DMS79 treated with DMSO at 0.1 percent for 48 hours (cell line): ENCODE results near the gene RGS6.

Source experiments
- DNase-seq: peaks from one replicate; lab custom pipeline; 2025; lab: John Stamatoyannopoulos, UW

RGS6 gene

GRCh38 chr14:72014486-72014885 is 82.3 kb downstream of the RGS6 start:
- no peak for DNase-seq

- DNase-seq = no peak
Observed at GRCh38 chr14:72017290-72017689, 85.1 kb downstream of the RGS6 start.

DNA sequence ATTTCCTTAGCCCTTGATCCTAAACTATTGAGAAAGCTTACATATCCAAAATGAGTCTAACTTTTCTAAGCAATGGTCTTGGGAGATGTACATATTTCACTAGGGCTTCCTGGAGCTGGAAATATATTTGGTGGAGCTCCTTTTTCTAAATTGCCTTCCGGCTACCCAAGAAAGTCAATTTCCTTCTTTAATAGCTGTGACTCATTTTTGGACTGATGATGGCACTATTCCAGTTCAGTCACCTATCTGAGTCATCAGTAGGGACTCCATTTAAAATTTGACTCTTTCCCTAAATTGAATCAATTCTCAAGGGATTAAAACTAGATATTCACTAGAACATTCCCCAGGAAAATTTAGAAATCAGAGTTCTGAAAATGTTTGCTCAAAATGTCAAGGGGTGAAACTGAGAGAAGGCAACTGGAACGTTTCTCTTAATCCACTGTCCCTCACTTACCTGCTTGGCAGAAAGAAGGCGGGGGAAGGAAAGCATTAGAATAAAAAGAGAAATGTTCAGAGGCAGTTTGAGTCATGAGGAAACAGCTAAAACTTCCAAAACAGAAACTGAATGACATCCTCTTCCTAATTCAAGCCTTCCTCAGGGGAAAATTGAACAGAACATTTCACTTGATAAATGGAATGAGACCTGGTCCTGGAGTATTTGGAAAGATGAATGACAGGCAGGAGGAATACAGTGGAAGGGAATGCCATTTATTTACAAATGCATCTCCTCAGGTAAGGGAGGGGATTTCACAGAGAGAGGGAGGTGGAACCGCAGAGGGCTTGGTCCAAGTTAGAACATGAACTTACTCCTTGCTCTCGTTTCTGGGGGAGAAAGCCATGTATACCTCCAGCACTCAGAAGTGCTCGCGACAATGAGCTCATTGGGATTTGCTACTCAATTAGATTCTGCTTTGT is 91.2 kb downstream of the RGS6 start:
- DNase-seq = no peak

- no peak for DNase-seq
Observed at GRCh38 chr14:72024043-72024407, 91.8 kb downstream of the RGS6 start.

- no peak for DNase-seq
Observed at GRCh38 chr14:72024504-72024903, 92.3 kb downstream of the RGS6 start.

DNA sequence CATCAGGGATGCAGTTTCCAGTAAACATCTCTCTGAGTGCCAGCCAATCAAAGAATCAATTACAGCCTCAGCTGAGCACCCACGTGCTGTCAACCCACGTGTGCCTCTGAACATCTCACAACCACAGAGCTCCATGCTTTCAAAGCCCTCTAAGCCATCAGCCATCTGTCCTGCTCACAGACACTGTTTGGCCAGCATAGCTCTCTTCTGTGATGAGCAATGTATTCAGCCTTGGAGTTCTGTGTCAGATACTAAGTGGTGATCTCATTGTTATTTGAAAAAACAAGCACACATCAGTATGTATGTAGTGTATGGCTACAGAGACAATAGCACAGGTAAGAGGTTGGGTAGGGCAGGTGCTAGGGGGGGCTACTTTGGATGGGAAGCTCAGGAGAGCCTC is 94.3 kb downstream of the RGS6 start:
- DNase-seq = no peak

- no peak for DNase-seq
Observed at GRCh38 chr14:72027061-72027460, 94.8 kb downstream of the RGS6 start.

DNA sequence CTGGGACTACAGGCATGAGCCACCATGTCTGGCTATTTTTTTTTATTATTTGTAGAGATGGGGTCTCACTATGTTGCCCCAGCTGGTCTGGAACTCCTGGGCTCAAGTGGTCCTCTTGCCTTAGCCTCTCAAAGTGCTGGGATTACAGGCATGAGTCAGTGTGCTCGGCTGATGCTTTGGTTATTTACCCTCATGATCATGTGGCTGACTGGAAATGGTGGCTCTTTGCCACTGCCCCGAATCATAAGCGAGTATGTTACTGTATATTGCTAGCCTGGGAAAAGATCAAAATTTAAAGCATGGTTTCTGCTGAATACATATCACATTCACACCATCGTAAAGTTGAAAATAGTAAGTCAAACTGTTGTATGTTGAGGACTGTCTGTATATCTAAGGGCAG is 101.1 kb downstream of the RGS6 start:
- DNase-seq = no peak

DNA sequence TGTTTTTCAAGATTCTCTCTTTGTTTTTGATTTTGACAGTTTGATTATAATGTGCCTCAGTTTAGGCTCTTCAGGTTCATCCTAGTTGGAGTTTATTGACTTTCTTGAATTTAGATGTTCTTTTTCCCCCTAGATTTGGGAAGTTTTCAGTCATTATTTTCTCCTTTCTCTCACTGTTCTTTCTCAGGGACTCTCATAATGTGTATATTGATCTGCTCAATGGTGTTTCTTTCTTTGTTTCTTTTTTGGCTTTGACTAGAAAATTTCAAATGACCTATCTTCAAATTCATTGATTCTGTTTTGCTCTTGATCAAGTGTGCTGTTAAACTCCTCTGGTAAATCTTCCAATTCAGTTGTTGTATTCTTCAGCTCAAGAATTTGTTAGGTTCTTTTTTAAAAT is 108.3 kb downstream of the RGS6 start:
- DNase-seq = no peak

GRCh38 chr14:72045271-72045670 is 113.0 kb downstream of the RGS6 start:
- no peak for DNase-seq

GRCh38 chr14:72045885-72046284 is 113.7 kb downstream of the RGS6 start:
- DNase-seq = no peak

GRCh38 chr14:72049462-72049861 is 117.2 kb downstream of the RGS6 start:
- no peak for DNase-seq

GRCh38 chr14:72052356-72052755 is 120.1 kb downstream of the RGS6 start:
- DNase-seq = no peak

GRCh38 chr14:72053651-72054050 is 121.4 kb downstream of the RGS6 start:
- DNase-seq = no peak

DNA sequence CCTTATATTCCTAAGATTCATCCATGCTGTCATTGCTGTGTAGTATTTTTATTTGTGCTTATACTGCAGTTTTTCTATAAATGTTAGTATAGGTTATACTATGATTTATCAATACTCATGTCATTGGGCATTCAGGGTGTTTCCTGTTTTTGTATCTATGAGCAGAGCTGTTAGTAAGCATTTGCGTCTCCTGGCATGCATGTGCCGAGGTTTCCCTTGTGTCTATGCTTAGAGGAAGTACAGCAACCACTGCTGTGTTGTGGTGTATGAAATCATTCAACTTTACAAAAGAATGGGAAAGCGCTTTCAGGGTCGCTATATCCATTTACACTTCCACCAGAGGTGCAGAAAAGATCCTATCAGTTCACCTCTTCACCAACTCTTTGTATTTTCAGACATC is 122.7 kb downstream of the RGS6 start:
- no peak for DNase-seq

DNA sequence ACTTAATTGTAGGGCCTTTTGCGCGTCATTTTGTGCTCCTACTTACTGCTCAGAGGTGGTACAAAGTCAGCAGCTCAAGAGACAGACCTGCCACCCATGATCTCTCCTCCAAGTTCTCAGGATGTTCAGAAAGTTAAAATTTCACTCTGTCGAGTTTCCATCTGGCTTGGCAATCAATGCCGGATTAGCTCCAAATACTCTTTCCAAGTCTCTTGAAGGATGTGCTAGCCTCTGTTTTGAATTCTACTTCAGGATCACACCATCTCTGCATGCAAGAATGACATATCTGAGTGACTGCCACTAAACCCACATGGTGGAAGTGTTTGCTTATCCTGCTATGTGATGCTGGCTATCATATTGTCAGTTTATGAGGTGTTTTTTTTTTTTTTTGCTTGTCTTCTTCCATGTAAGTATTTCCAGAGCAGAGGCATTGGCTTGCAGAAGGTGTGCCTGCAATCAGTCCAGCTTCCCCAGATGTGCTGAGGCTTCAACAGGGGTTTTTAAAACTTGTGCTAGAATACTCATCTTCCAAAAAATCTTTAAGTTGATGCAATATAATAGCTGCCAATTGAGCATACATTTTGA is 125.6 kb downstream of the RGS6 start:
- no peak for DNase-seq

GRCh38 chr14:72060460-72060859 is 128.2 kb downstream of the RGS6 start:
- DNase-seq = no peak

DNA sequence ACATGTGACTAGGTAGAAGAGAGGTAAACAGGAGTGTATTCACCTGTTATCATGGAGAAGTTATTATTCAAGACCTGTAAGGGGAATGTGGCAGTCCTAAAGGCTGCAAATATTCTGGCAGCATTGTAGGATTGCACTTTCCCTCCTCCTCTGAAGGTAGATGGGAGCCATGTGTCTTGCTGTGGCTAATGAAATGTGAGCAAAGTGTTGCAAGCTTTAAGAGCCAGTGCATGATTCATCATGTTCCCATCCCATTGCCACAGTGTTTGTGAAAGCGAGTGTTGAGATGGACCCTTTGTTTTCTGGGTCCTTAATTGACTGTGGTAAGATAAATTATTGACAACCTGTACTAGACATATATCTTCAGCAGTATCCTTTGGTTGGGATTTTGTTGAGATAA is 128.7 kb downstream of the RGS6 start:
- DNase-seq = no peak

DNA sequence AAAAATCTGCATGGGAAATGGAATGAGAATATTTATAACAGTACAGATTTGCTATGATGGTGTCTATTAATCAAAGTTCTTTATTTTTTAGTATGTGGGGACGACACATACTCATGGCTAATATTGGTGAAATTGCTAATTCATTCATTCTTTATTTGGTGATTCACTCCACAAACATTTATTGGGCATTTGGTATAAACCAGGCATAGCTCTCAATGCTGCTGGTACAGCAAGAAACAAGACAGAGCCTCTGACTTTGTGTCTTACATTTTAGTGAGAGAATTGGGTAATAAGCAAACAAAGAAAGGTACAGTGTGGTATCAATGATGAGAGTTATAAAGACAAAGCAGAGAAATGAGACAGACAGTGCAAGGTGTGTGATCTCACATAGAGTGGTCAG is 129.5 kb downstream of the RGS6 start:
- DNase-seq = no peak

GRCh38 chr14:72063761-72064282 is 131.6 kb downstream of the RGS6 start:
- DNase-seq = no peak

- no peak for DNase-seq
Observed at GRCh38 chr14:72064501-72064900, 132.3 kb downstream of the RGS6 start.

- DNase-seq = no peak
Observed at GRCh38 chr14:72070458-72070857, 138.2 kb downstream of the RGS6 start.

GRCh38 chr14:72075649-72076334 is 143.6 kb downstream of the RGS6 start:
- DNase-seq = no peak
